Duodenal mucosa (tissue), 2 donors: ENCODE results near the gene GPR156.
"Not testable (repeated sequence)": the region's sequence is repeated elsewhere in the genome, so short reads cannot be mapped to it uniquely, and the experiment has no call there.

Source experiments
- H3K27ac ChIP-seq: one replicate; pipeline ENCODE4 v1.7.0; 2013; ENCODE audit warnings: low read depth, low read length
- H3K27me3 ChIP-seq, 2 donors: one replicate each; pipeline ENCODE4 v1.7.0; 2013; ENCODE audit warnings: low read length in 2 of 2, control low read depth in 1 of 2; ENCODE audit not compliant: insufficient read depth in 2 of 2, control insufficient read depth in 1 of 2
- H3K36me3 ChIP-seq, 2 donors: one replicate each; pipeline ENCODE4 v1.7.0; 2013; ENCODE audit warnings: low read length in 2 of 2, control low read depth in 1 of 2; ENCODE audit not compliant: insufficient read depth in 2 of 2, control insufficient read depth in 1 of 2
- H3K4me1 ChIP-seq, 2 donors: one replicate each; pipeline ENCODE4 v1.7.0; 2013; ENCODE audit warnings: low read length in 2 of 2, control low read depth in 1 of 2; ENCODE audit not compliant: insufficient read depth in 2 of 2, control insufficient read depth in 1 of 2
- H3K4me3 ChIP-seq, 2 donors: one replicate each; pipeline ENCODE4 v1.7.0; 2013; ENCODE audit warnings: low read length in 2 of 2, low read depth in 1 of 2
- H3K9ac ChIP-seq, 2 donors: one replicate each; pipeline ENCODE4 v1.7.0; 2013; ENCODE audit warnings: low read length in 2 of 2, low read depth in 1 of 2
- H3K9me3 ChIP-seq, 2 donors: one replicate each; pipeline ENCODE4 v1.7.0; 2013; ENCODE audit warnings: low read length in 2 of 2, control low read depth in 1 of 2; ENCODE audit not compliant: control insufficient read depth in 1 of 2

Gene GPR156

DNA sequence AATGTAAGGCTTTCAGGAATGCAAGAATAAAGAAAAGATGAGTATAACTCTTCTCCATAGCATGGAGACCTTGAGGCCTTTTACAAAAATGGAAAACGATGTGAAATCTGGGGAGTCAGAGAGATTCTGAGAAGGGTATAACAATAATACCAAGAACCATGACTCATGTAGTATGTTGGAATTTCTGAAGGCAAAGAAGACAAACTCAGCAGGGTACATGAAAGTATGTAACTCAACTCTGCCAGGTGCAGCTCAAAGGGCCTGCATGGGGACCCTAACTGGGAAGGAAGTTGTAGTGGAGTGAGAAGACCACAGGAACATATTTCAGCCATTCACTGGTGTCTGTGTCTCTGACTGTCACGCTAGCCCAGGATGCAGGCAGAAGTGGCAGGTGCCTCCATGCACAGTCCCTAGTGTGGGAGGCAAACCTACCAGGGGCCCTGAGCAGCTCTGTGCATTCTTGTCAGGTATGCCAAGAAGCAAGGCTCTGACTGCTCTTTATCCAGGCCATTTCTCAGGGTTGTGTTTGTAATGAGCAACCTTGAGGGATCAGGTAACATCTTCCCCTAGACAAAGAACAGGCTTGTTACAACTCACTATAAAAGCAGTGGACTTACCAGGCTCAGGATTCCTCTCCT lies 57.2 kb downstream of the GPR156 start:
- Histone ChIP-seq H3K4me1 (peaks cover 0 to 3% of the 10 kb centered on the region in 2 donors), H3K27me3 (no peaks in the 10 kb centered on the region), H3K4me3 (no peak overlapping the region), H3K27ac (no peak overlapping the region), H3K9ac (no peak overlapping the region), H3K9me3 (no peaks in the 10 kb centered on the region), H3K36me3 (no peaks in the 10 kb centered on the region)

DNA sequence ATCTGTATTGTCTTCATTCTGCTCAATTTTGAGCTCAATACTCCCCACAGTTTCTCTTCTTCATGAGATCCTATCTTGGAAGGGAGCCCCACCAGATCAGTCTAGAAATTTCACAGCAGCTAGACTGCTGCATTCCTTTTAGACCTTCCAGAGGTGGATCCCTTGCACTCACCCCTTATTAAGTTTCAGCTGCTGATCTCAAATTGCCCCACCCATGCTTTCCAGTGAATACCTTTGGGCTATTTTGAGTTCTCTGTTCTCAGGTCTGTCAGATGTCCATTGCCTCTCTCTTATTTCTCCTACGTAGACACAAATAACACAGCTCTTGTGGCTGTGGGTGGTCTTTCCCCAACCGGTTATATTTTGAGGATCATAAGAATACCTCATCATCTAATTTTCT lies 60.8 kb downstream of the GPR156 start:
- Histone ChIP-seq H3K4me3 (no peak overlapping the region), H3K9me3 (no peaks in the 10 kb centered on the region), H3K27ac (no peak overlapping the region), H3K9ac (no peak overlapping the region), H3K4me1 (peaks cover 0 to 3% of the 10 kb centered on the region in 2 donors), H3K27me3 (no peaks in the 10 kb centered on the region), H3K36me3 (no peaks in the 10 kb centered on the region)

DNA sequence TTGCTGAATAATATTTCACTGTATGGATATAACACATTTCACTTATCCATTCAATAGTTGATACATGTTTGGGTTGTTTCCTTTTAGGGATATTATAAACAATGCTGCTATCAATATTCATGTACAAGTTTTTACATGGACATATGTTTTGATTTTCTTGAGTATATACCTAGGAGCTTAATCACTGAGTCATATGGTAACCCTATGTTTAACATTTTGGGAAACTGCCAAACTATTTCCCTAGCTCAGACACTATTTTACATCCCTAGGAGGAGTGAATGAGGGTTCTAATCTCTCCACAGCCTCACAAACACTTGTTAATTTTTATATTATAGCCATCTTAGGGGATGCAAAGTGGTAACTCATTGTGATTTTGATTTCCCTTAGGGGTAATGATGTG lies 66.0 kb downstream of the GPR156 start:
- H3K4me1 ChIP-seq = no peaks in the 10 kb centered on the region
- H3K9me3 ChIP-seq = no peaks in the 10 kb centered on the region
- H3K9ac ChIP-seq = no peak overlapping the region

DNA sequence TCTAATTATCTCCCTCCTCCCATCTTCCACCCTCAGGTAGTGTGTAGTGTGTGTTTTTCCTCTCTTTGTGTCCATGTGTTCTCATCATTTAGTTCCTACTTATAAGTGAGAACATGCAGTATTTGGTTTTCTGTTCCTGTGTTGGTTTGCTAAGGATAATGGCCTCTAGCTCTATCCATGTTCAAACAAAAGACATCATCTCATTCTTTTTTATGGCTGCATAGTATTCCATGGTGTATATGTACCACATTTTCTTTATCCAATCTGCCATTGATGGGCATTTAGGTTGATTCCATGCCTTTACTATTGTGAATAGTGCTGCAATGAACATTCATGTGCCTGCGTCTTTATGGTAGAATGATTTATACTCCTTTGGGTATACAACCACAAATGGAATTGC lies 68.4 kb downstream of the GPR156 start:
- H3K9me3 ChIP-seq, H3K36me3 ChIP-seq, H3K27ac ChIP-seq, H3K27me3 ChIP-seq, H3K4me1 ChIP-seq, H3K9ac ChIP-seq, H3K4me3 ChIP-seq: not testable (repeated sequence)

More for the DNA sequence above, 66.0 kb downstream of the GPR156 start:
- Histone ChIP-seq H3K27ac (no peak overlapping the region), H3K36me3 (no peaks in the 10 kb centered on the region), H3K4me3 (no peak overlapping the region), H3K27me3 (no peaks in the 10 kb centered on the region)

DNA sequence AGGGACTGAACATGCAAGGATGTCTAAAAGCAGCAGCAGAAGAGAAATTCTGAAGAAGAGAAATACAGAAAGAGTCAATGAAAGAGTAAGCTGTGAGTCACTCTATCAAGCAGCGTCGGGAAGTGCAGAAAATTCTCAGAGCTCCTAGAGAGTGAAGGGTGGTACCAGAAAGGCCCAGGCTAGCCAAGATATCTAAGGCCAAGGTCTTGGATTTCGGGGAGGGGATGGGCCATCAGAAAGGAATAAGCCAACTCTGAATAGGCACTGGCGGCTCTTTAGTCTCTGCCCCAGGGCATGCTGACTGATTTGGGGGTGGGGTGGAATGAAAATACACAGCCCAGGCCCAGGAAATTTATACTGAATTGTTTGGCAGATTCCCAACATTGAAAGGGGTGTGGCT lies 70.8 kb downstream of the GPR156 start:
- no peaks in the 10 kb centered on the region for H3K9me3 ChIP-seq

DNA sequence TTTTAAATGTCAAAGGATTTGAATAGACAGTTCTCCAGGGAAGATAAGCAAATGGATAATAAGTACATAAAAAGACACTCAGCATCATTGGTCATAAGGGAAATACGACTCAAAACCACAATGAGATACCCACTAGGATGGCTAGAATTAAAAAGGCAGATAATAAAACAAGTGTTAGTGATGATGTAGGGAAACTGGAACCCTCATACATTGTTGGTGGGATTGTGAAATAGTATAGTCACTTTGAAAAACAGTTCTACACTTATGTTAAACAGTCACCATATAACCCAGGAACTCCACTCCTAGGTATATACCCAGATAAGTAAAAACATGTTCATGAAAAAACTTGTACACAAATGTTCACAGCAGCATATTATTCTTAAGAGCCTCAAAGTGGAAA lies 72.5 kb downstream of the GPR156 start:
- no peak overlapping the region for H3K27ac ChIP-seq
- no peaks in the 10 kb centered on the region for H3K9me3 ChIP-seq
- no peak overlapping the region for H3K9ac ChIP-seq
- H3K36me3 ChIP-seq = no peaks in the 10 kb centered on the region
- H3K4me1 ChIP-seq = no peaks in the 10 kb centered on the region
- H3K27me3 ChIP-seq = no peaks in the 10 kb centered on the region
- no peak overlapping the region for H3K4me3 ChIP-seq

More for the DNA sequence above, 70.8 kb downstream of the GPR156 start:
- H3K27me3 ChIP-seq = no peaks in the 10 kb centered on the region
- H3K4me1 ChIP-seq = no peaks in the 10 kb centered on the region
- no peaks in the 10 kb centered on the region for H3K36me3 ChIP-seq
- H3K27ac ChIP-seq = no peak overlapping the region
- no peak overlapping the region for H3K4me3 ChIP-seq
- no peak overlapping the region for H3K9ac ChIP-seq

DNA sequence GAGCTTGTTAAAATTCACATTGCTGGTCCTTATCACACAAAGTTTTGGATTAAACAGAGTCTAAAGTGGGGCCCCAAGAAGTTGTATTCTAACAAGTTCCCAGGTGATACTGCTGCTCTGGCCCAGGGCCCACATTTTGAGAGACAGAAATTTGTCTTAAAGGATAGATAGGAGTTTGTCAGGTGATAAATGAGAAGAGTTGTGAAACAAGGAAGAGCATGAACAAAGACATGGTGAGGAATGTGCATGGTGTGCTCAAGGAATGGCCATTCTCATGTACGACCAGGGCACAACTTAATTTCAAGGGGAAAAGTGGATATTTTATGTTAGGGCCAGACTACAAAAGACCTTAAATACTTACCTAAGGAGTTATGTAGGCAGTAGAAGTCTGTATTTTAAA lies 75.6 kb downstream of the GPR156 start:
- no peak overlapping the region for H3K27ac ChIP-seq
- no peak overlapping the region for H3K9ac ChIP-seq
- no peak overlapping the region for H3K4me3 ChIP-seq
- H3K9me3 ChIP-seq = no peaks in the 10 kb centered on the region
- no peaks in the 10 kb centered on the region for H3K27me3 ChIP-seq
- no peaks in the 10 kb centered on the region for H3K36me3 ChIP-seq
- no peaks in the 10 kb centered on the region for H3K4me1 ChIP-seq

DNA sequence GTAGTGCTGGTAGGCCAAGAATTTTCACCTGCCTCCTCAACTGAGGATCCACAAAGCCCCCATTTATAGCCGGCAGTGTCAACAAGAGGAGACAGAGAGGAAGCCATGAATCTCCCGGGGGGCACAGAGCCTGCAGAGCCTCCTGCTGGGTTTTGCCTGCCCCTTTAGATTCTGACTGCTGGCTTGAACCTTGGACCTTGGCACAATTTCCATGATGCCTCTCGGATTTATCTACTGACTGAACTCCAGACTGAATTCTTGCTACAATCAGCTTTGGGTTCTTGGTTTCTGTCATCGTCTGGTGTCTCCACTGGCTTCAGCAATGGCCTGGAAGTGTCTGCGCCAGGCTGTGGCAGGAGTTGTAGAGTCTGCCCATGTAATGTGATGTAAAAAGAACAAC lies 80.7 kb downstream of the GPR156 start:
- Histone ChIP-seq H3K9me3 (no peaks in the 10 kb centered on the region), H3K36me3 (no peaks in the 10 kb centered on the region), H3K9ac (no peak overlapping the region), H3K27ac (no peak overlapping the region), H3K4me3 (no peak overlapping the region), H3K4me1 (no peaks in the 10 kb centered on the region), H3K27me3 (no peaks in the 10 kb centered on the region)

DNA sequence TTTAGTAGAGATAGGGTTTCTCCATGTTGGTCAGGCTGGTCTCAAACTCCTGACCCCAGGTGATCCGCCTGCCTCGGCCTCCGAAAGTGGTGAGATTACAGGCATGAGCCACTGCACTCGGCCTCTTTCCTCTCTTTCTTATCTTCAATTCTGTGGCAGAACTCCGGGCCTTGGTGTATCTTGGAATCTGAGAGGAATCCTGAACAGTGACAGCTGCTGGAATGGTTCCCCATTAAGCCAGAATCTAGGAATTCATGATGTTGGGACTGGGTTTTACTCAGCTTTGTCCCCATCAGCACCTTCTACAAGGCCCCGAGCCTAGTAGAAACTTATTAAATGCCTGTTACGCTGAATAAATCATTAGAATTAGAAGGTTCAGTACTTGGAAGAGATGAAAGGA lies 81.4 kb downstream of the GPR156 start:
- Histone ChIP-seq H3K9me3 (no peaks in the 10 kb centered on the region), H3K27me3 (no peaks in the 10 kb centered on the region), H3K27ac (no peak overlapping the region), H3K36me3 (no peaks in the 10 kb centered on the region), H3K4me1 (no peaks in the 10 kb centered on the region), H3K9ac (no peak overlapping the region), H3K4me3 (no peak overlapping the region)

DNA sequence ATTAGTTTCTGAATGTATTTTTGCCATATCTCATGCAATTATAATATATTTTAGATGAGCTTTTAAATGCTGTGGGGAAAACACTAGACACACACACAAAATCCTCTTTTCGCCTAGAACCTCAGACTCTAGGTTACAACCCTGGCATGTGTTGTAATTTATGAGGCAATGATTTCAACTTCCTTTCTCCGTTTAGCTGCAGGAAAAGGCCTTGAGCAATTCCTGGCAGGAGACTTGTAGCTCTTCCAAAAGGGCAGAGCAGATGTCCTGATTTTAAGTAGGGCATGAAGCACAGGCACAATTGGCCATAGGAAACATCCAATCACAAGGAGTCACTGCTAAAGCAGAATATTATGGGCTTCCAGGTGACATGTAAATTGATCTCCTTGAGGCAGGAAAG lies 82.0 kb downstream of the GPR156 start:
- Histone ChIP-seq H3K4me3 (no peak overlapping the region), H3K27ac (no peak overlapping the region), H3K9ac (no peak overlapping the region)

DNA sequence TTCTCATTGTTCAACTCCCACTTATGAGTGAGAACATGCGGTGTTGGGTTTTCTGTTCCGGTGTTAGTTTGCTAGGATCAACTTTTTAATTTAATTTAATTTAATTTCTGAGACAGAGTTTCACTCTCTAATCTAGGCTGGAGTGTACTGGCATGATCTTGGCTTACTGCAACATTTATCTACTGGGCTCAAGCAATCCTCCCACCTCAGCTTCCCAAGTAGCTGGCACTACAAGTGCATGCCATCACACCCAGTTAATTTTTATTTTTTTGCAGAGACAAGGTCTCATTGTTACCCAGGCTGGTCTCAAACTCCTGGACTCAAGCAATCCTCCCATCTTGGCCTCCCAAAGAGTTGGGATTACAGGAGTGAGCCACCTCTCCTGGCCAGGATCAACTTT lies 82.7 kb downstream of the GPR156 start:
- no peak overlapping the region for H3K27ac ChIP-seq

More for the DNA sequence above, 82.0 kb downstream of the GPR156 start:
- Histone ChIP-seq H3K9me3 (no peaks in the 10 kb centered on the region), H3K4me1 (no peaks in the 10 kb centered on the region), H3K36me3 (no peaks in the 10 kb centered on the region), H3K27me3 (no peaks in the 10 kb centered on the region)

More for the DNA sequence above, 82.7 kb downstream of the GPR156 start:
- H3K36me3 ChIP-seq = no peaks in the 10 kb centered on the region
- no peaks in the 10 kb centered on the region for H3K4me1 ChIP-seq
- H3K4me3 ChIP-seq = no peak overlapping the region
- H3K9ac ChIP-seq = no peak overlapping the region
- H3K9me3 ChIP-seq = no peaks in the 10 kb centered on the region
- H3K27me3 ChIP-seq = no peaks in the 10 kb centered on the region
